NB4 (cell line): ENCODE measurements around the gene LRRK1.

Experiments
- CTCF ChIP-seq: IDR thresholded peaks from one replicate; pipeline ENCODE4 v1.5.1; 2012; ENCODE audit warnings: low read depth, low read length
- MAX ChIP-seq: IDR thresholded peaks from 2 replicates; pipeline ENCODE4 v1.6.1; 2011; ENCODE audit warnings: low read depth, low read length
- POLR2A ChIP-seq: IDR thresholded peaks from 2 replicates; pipeline ENCODE4 v1.6.1; 2011; ENCODE audit warnings: mild to moderate bottlenecking; ENCODE audit not compliant: insufficient read length; ENCODE audit errors: extremely low read depth

- TF ChIP-seq CTCF (no peak), POLR2A (no peak), MAX (no peak)
These were observed 101.3 kb downstream of the LRRK1 start for GRCh38 chr15:101020451-101020850.
